Measurements from ENCODE around the gene CDCA4. TPM values are rescaled to one million over a fixed set of nuclear protein-coding genes. Genes with fewer than 3 reads are reported as not detected.
A peak's percentile ranks its signal among the peaks of the same experiment; 100 is the strongest.
"Not testable (repeated sequence)": the region's sequence is repeated elsewhere in the genome, so short reads cannot be mapped to it uniquely, and the experiment has no call there.

CDCA4 gene
- total RNA-seq, 1 experiment from 2014 or later, result 32.4 TPM

DNA sequence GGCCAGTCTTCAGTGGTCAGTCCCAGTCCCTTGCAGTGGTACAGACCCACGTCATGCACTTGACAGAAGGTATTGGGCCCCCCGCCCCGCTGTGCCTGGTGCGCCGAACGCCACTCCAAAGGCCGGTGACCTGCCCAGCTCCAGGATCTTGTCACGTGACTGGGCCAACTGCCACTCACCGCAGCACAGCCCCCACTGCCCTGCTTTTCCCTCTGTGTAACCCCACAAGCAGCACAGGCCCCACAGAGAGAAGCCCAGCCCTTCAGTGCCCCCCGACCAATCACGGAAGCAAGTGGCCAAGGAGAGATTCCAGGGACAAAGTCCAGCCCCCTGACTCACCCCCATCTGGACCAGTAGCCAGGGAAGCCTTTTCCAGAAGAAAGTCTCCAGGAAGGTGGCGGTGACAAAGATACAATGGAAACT lies 43.8 kb upstream of the CDCA4 start:
- H3K27ac Mint-ChIP-seq (ENCODE audit: unreplicated experiment), result peak overlapping the region; percentile 91
- peak overlapping the region; percentile 22 for H3K4me3 Mint-ChIP-seq (ENCODE audit: low read depth, unreplicated experiment)
- CTCF ChIA-PET, result interaction anchor here (0.9 kb wide), 1 partner anchor 30 kb away, joined by 5 read pairs; no protein-coding TSS in a partner anchor

DNA sequence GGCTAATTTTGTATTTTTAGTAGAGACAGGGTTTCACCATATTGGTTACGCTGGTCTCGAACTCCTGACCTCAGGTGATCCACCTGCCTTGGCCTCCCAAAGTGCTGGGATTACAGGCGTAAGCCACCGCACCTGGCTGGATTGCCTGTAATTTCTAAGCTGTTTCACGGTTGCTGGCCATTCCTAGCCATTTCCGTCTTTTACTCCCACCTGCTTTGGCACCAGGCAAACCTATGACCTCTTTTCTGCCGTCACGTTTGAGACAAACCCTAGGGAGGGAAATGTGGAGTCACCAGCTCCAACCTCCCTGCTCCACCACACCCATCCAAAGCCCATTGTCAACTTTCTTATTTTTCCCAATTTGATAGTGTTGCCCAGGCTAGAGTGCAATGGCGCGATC lies 43.1 kb upstream of the CDCA4 start:
- Mint-ChIP-seq H3K27ac (ENCODE audit: unreplicated experiment) (no peak overlapping the region), H3K4me1 (ENCODE audit: low read depth, unreplicated experiment) (peaks cover 15% of the 10 kb centered on the region), H3K4me3 (ENCODE audit: low read depth, unreplicated experiment) (no peak overlapping the region), H3K36me3 (ENCODE audit: insufficient read depth, unreplicated experiment) (peaks cover 36% of the 10 kb centered on the region), H3K9me3 (ENCODE audit: low read depth, unreplicated experiment) (no peaks in the 10 kb centered on the region), H3K27me3 (ENCODE audit: unreplicated experiment) (no peaks in the 10 kb centered on the region)
- BruUV-seq (replicated peaks), result no TSS peak
- DNase-seq, result no peak
- TF ChIP-seq, protein P1, sequence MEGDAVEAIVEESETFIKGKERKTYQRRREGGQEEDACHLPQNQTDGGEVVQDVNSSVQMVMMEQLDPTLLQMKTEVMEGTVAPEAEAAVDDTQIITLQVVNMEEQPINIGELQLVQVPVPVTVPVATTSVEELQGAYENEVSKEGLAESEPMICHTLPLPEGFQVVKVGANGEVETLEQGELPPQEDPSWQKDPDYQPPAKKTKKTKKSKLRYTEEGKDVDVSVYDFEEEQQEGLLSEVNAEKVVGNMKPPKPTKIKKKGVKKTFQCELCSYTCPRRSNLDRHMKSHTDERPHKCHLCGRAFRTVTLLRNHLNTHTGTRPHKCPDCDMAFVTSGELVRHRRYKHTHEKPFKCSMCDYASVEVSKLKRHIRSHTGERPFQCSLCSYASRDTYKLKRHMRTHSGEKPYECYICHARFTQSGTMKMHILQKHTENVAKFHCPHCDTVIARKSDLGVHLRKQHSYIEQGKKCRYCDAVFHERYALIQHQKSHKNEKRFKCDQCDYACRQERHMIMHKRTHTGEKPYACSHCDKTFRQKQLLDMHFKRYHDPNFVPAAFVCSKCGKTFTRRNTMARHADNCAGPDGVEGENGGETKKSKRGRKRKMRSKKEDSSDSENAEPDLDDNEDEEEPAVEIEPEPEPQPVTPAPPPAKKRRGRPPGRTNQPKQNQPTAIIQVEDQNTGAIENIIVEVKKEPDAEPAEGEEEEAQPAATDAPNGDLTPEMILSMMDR (IDR thresholded peaks at IDR 0.05; ENCODE audit: unreplicated experiment), result no peak
- intact Hi-C loops (cut with micrococcal nuclease; ENCODE audit: unreplicated experiment), result no loop called here
- CTCF ChIA-PET, result no interaction called here

More for the DNA sequence above, 43.8 kb upstream of the CDCA4 start:
- DNase-seq, result peak; percentile 65
- H3K4me1 Mint-ChIP-seq (ENCODE audit: low read depth, unreplicated experiment), result peaks cover 15% of the 10 kb centered on the region
- no peaks in the 10 kb centered on the region for H3K9me3 Mint-ChIP-seq (ENCODE audit: low read depth, unreplicated experiment)
- TF ChIP-seq, protein P1 (IDR thresholded peaks at IDR 0.05; ENCODE audit: unreplicated experiment), result no peak
- no peaks in the 10 kb centered on the region for H3K27me3 Mint-ChIP-seq (ENCODE audit: unreplicated experiment)
- BruUV-seq (replicated peaks), result TSS peak; percentile 44
- H3K36me3 Mint-ChIP-seq (ENCODE audit: insufficient read depth, unreplicated experiment), result peaks cover 40% of the 10 kb centered on the region
- intact Hi-C loops (cut with micrococcal nuclease; ENCODE audit: unreplicated experiment), result no loop called here

DNA sequence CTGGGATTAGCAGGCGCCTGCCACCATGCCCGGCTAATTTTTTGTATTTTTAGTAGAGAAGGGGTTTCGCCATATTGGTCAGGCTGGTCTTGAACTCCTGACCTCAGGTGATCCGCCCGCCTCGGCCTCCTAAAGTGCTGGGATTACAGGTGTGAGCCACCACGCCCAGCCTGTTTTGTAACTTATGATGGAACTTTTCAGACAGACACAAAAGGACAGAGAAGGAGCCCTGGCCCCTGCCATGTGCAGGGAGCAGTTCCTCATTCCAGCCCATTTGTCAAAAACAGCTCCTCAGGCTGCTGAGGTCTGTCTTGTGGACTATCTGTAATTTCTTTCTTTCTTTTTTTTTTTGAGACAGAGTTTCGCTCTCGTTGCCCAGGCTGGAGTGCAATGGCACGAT lies 42.6 kb upstream of the CDCA4 start:
- BruUV-seq (replicated peaks); DNase-seq; H3K27ac Mint-ChIP-seq (ENCODE audit: unreplicated experiment); H3K4me3 Mint-ChIP-seq (ENCODE audit: low read depth, unreplicated experiment); H3K9me3 Mint-ChIP-seq (ENCODE audit: low read depth, unreplicated experiment); intact Hi-C loops (cut with micrococcal nuclease; ENCODE audit: unreplicated experiment); H3K27me3 Mint-ChIP-seq (ENCODE audit: unreplicated experiment); CTCF ChIA-PET: not testable (repeated sequence)
- peaks cover 15% of the 10 kb centered on the region for H3K4me1 Mint-ChIP-seq (ENCODE audit: low read depth, unreplicated experiment)
- H3K36me3 Mint-ChIP-seq (ENCODE audit: insufficient read depth, unreplicated experiment), result peaks cover 36% of the 10 kb centered on the region

DNA sequence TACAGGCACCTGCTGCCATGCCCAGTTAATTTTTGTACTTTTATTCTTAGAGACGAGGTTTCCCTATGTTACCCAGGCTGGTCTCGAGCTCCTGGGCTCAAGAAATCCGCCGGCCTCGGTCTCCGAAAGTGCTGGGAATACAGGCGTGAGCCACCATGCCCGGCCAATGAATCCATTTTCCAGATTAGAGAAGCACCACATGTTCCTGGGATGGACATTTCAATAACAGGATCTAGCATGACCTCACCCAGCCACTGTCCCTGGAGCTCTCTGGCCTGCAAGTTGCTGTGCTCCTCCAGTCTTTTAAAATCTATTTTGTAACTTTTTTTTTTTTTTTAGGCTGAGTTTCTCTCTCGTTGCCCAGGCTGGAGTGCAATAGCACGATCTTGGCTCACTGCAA lies 42.2 kb upstream of the CDCA4 start:
- intact Hi-C loops (cut with micrococcal nuclease; ENCODE audit: unreplicated experiment), result no loop called here
- TF ChIP-seq, protein P1 (IDR thresholded peaks at IDR 0.05; ENCODE audit: unreplicated experiment), result no peak
- Mint-ChIP-seq H3K4me1 (ENCODE audit: low read depth, unreplicated experiment) (peaks cover 15% of the 10 kb centered on the region), H3K27me3 (ENCODE audit: unreplicated experiment) (no peaks in the 10 kb centered on the region), H3K4me3 (ENCODE audit: low read depth, unreplicated experiment) (no peak overlapping the region), H3K27ac (ENCODE audit: unreplicated experiment) (peak overlapping the region; percentile 71), H3K36me3 (ENCODE audit: insufficient read depth, unreplicated experiment) (peaks cover 36% of the 10 kb centered on the region), H3K9me3 (ENCODE audit: low read depth, unreplicated experiment) (no peaks in the 10 kb centered on the region)
- DNase-seq, result no peak
- BruUV-seq (replicated peaks), result no TSS peak
- CTCF ChIA-PET, result no interaction called here

DNA sequence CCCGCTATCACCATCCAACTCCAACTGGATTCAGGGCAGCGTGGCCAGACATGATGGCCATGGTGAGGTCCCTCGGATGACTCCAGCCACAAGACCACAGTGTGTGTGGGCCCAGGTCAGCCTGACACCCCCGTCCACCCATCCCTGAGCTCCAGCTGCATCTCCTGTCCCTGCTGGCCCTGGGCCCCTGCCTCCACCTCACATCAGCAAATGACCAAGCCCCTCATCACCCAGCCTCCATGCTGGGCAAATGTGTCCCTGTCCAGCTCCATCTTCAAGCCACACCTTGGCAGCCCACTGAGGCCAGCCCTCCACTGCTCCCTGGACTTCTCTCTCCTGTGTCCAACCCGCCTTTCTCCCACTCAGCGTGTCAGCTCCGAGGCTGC lies 41.2 kb upstream of the CDCA4 start:
- H3K27me3 Mint-ChIP-seq (ENCODE audit: unreplicated experiment), result no peaks in the 10 kb centered on the region
- CTCF ChIA-PET, result no interaction called here
- DNase-seq, result no peak
- intact Hi-C loops (cut with micrococcal nuclease; ENCODE audit: unreplicated experiment), result no loop called here
- TF ChIP-seq, protein P1 (IDR thresholded peaks at IDR 0.05; ENCODE audit: unreplicated experiment), result no peak
- H3K4me3 Mint-ChIP-seq (ENCODE audit: low read depth, unreplicated experiment), result no peak overlapping the region
- peaks cover 30% of the 10 kb centered on the region for H3K36me3 Mint-ChIP-seq (ENCODE audit: insufficient read depth, unreplicated experiment)
- no TSS peak for BruUV-seq (replicated peaks)
- H3K27ac Mint-ChIP-seq (ENCODE audit: unreplicated experiment), result peak overlapping the region; percentile 71
- peaks cover 9% of the 10 kb centered on the region for H3K4me1 Mint-ChIP-seq (ENCODE audit: low read depth, unreplicated experiment)
- no peaks in the 10 kb centered on the region for H3K9me3 Mint-ChIP-seq (ENCODE audit: low read depth, unreplicated experiment)
